GM21526 (cell line): ENCODE results near the gene KLK13.

Experiments
- ATAC-seq: cut with Tn5 transposase; IDR thresholded peaks from one replicate; pipeline ENCODE4 v1.9.1; 2021; ENCODE audit warnings: moderate library complexity; ENCODE audit not compliant: unreplicated experiment, low FRiP score

Gene KLK13

GRCh38 chr19:51025809-51026553 lies 38.9 kb downstream of the KLK13 start:
- no peak for ATAC-seq

- no peak for ATAC-seq
These were observed 39.5 kb downstream of the KLK13 start for GRCh38 chr19:51025401-51025800.

GRCh38 chr19:51024924-51025323 lies 40.0 kb downstream of the KLK13 start:
- ATAC-seq, result no peak

- no peak for ATAC-seq
These were observed 40.9 kb downstream of the KLK13 start for GRCh38 chr19:51023946-51024345.

GRCh38 chr19:51022526-51022925 lies 42.4 kb downstream of the KLK13 start:
- no peak for ATAC-seq

- ATAC-seq, result no peak
These were observed 43.8 kb downstream of the KLK13 start for GRCh38 chr19:51020988-51021651.

- no peak for ATAC-seq
These were observed 45.4 kb downstream of the KLK13 start, which contains the start of gene KLK10 for GRCh38 chr19:51019544-51019925. KLK10 (minus strand) TSS chr19:51019709; CDS start chr19:51019130, 579 bp downstream.

- no peak for ATAC-seq
These were observed 45.9 kb downstream of the KLK13 start for GRCh38 chr19:51018745-51019543.

GRCh38 chr19:51016798-51017683 lies 47.9 kb downstream of the KLK13 start:
- no peak for ATAC-seq

GRCh38 chr19:51015691-51016267 lies 49.1 kb downstream of the KLK13 start:
- no peak for ATAC-seq

GRCh38 chr19:51014242-51014641 lies 50.6 kb downstream of the KLK13 start:
- no peak for ATAC-seq

- ATAC-seq, result no peak
These were observed 52.2 kb downstream of the KLK13 start for GRCh38 chr19:51012661-51013190.

GRCh38 chr19:51010066-51010795 lies 54.7 kb downstream of the KLK13 start:
- ATAC-seq, result no peak

GRCh38 chr19:51009061-51009891 lies 55.6 kb downstream of the KLK13 start:
- ATAC-seq, result no peak

GRCh38 chr19:51007488-51007887 lies 57.4 kb downstream of the KLK13 start:
- ATAC-seq, result no peak

GRCh38 chr19:51006406-51006805 lies 58.5 kb downstream of the KLK13 start:
- no peak for ATAC-seq
